ENCODE data around the gene MAB21L3.

DNA sequence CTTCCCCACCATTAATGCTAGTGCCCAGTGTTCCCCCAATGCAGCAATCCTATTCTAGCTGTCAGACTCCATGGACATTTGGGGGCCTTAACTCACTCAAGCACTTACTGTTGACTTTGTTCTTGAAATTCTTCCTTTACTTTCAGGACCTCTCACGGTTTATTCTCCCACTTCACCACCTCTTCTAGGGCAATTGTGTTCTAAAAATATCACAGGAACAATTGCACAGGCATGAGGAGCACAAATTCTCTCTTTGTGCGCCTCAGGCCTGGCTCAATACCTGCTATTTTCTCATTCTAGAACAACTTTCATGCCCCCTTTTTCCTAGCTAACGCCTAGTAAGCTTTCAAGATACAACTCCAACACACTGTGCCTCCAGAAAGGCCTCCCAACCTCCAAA is 7.3 kb downstream of the MAB21L3 start:
- TF ChIP-seq, protein P1, sequence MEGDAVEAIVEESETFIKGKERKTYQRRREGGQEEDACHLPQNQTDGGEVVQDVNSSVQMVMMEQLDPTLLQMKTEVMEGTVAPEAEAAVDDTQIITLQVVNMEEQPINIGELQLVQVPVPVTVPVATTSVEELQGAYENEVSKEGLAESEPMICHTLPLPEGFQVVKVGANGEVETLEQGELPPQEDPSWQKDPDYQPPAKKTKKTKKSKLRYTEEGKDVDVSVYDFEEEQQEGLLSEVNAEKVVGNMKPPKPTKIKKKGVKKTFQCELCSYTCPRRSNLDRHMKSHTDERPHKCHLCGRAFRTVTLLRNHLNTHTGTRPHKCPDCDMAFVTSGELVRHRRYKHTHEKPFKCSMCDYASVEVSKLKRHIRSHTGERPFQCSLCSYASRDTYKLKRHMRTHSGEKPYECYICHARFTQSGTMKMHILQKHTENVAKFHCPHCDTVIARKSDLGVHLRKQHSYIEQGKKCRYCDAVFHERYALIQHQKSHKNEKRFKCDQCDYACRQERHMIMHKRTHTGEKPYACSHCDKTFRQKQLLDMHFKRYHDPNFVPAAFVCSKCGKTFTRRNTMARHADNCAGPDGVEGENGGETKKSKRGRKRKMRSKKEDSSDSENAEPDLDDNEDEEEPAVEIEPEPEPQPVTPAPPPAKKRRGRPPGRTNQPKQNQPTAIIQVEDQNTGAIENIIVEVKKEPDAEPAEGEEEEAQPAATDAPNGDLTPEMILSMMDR (IDR thresholded peaks at IDR 0.05; ENCODE audit: insufficient read depth, low read depth, low read length): no peak
- TF ChIP-seq EZH2 (IDR thresholded peaks at IDR 0.05; ENCODE audit: insufficient read depth, low read length): no peak
